ENCODE results near the gene ANTXR1.
A peak's percentile ranks its signal among the peaks of the same experiment; 100 is the strongest.

Gene ANTXR1

GRCh38 chr2:69010437-69011194 is 2.4 kb upstream of the ANTXR1 start:
- Histone ChIP-seq H3K9me3 (ENCODE audit: insufficient read depth, low read length, severe bottlenecking) (no peaks in the 10 kb centered on the region), H3K4me2 (ENCODE audit: insufficient read depth, low read length) (no peak overlapping the region), H3K27me3 (ENCODE audit: insufficient read depth, low read length, poor library complexity) (peaks cover 5% of the 10 kb centered on the region), H3K4me3 (ENCODE audit: low read depth in 1 of 2, low read length in 2 of 2) (no peak overlapping the region), H3K4me1 (ENCODE audit: insufficient read depth, low read length) (peaks cover 24% of the 10 kb centered on the region), H3K9ac (ENCODE audit: low read depth, low read length) (no peak overlapping the region), H3K27ac (ENCODE audit: low read length) (no peak overlapping the region), H3K36me3 (ENCODE audit: insufficient read depth, low read length) (no peaks in the 10 kb centered on the region; the same call in 1 of the 2 replicates), H4K20me1 (ENCODE audit: insufficient read depth, low read length) (no peaks in the 10 kb centered on the region), H2AFZ (ENCODE audit: low read depth, low read length) (no peak overlapping the region), H3K79me2 (ENCODE audit: insufficient read depth, low read length) (peaks cover 19% of the 10 kb centered on the region)
- DNase-seq: no peak
- ATAC-seq (ENCODE audit: insufficient read depth, low read depth): no peak
- TF ChIP-seq CTCF (IDR thresholded peaks at IDR 0.05; ENCODE audit: borderline replicate concordance, extremely low read depth, low read length, poor library complexity, severe bottlenecking) (no peak), EZH2 (IDR thresholded peaks at IDR 0.05; ENCODE audit: borderline replicate concordance, low read depth, low read length, severe bottlenecking) (no peak)

- Histone ChIP-seq H3K9me3 (ENCODE audit: insufficient read depth, low read length, severe bottlenecking) (no peaks in the 10 kb centered on the region), H3K9ac (ENCODE audit: low read depth, low read length) (no peak overlapping the region), H3K79me2 (ENCODE audit: insufficient read depth, low read length) (peaks cover 25% of the 10 kb centered on the region), H3K36me3 (ENCODE audit: insufficient read depth, low read length) (no peaks in the 10 kb centered on the region; the same call in 1 of the 2 replicates), H3K4me1 (ENCODE audit: insufficient read depth, low read length) (peaks cover 24% of the 10 kb centered on the region), H3K27ac (ENCODE audit: low read length) (no peak overlapping the region), H4K20me1 (ENCODE audit: insufficient read depth, low read length) (no peaks in the 10 kb centered on the region), H3K4me2 (ENCODE audit: insufficient read depth, low read length) (no peak overlapping the region), H3K4me3 (ENCODE audit: low read depth in 1 of 2, low read length in 2 of 2) (no peak overlapping the region), H2AFZ (ENCODE audit: low read depth, low read length) (no peak overlapping the region), H3K27me3 (ENCODE audit: insufficient read depth, low read length, poor library complexity) (peaks cover 5% of the 10 kb centered on the region)
- DNase-seq (no peak), ATAC-seq (ENCODE audit: insufficient read depth, low read depth) (no peak)
- TF ChIP-seq EZH2 (IDR thresholded peaks at IDR 0.05; ENCODE audit: borderline replicate concordance, low read depth, low read length, severe bottlenecking): no peak
- TF ChIP-seq CTCF (IDR thresholded peaks at IDR 0.05; ENCODE audit: borderline replicate concordance, extremely low read depth, low read length, poor library complexity, severe bottlenecking): peak; percentile 18
Observed at GRCh38 chr2:69011611-69012157, 1.3 kb upstream of the ANTXR1 start.

GRCh38 chr2:69012310-69013141 is 453 bp upstream of the ANTXR1 start:
- H3K9ac ChIP-seq (ENCODE audit: low read depth, low read length): peak overlapping the region; percentile 90
- H3K4me3 ChIP-seq (ENCODE audit: low read depth in 1 of 2, low read length in 2 of 2): peak overlapping the region; percentile 88 to 99; a peak in 3 of 4 replicates
- H3K36me3 ChIP-seq (ENCODE audit: insufficient read depth, low read length): no peaks in the 10 kb centered on the region; the same call in 1 of the 2 replicates
- peaks cover 33% of the 10 kb centered on the region for H3K79me2 ChIP-seq (ENCODE audit: insufficient read depth, low read length)
- H4K20me1 ChIP-seq (ENCODE audit: insufficient read depth, low read length): peaks cover 3% of the 10 kb centered on the region; the same call in 1 of the 2 replicates
- peak overlapping the region; percentile 99 for H2AFZ ChIP-seq (ENCODE audit: low read depth, low read length)
- H3K4me1 ChIP-seq (ENCODE audit: insufficient read depth, low read length): peaks cover 24% of the 10 kb centered on the region
- peak overlapping the region; percentile 76; the same call in 1 of the 2 replicates for H3K27ac ChIP-seq (ENCODE audit: low read length)
- TF ChIP-seq CTCF (IDR thresholded peaks at IDR 0.05; ENCODE audit: borderline replicate concordance, extremely low read depth, low read length, poor library complexity, severe bottlenecking): peak; percentile 94
- peak; percentile 34 for TF ChIP-seq EZH2 (IDR thresholded peaks at IDR 0.05; ENCODE audit: borderline replicate concordance, low read depth, low read length, severe bottlenecking)
- peaks cover 5% of the 10 kb centered on the region for H3K27me3 ChIP-seq (ENCODE audit: insufficient read depth, low read length, poor library complexity)
- DNase-seq: peak; percentile 79
- H3K9me3 ChIP-seq (ENCODE audit: insufficient read depth, low read length, severe bottlenecking): no peaks in the 10 kb centered on the region
- H3K4me2 ChIP-seq (ENCODE audit: insufficient read depth, low read length): peak overlapping the region; percentile 91
- peak; percentile 63 for ATAC-seq (ENCODE audit: insufficient read depth, low read depth)

Data from DND-41 (cell line).